Psoas muscle (tissue), 8 donors: ENCODE measurements around the gene NDUFAF7. TPM values are rescaled to one million over a fixed set of nuclear protein-coding genes. Genes with fewer than 3 reads are reported as not detected.

Source experiments
- ATAC-seq, 4 donors: fragments of 200-7000 bp; cut with Tn5 transposase; one replicate each; pipeline ENCODE4 v1.9.1; 2020; ENCODE audit warnings: moderate library complexity in 3 of 4, mild to moderate bottlenecking in 2 of 4
- DNase-seq, 2 donors: peaks; one replicate each; pipeline ENCODE4 v3.0.0-alpha.2; 2020
- H3K27ac ChIP-seq: fragments of 200-600 bp; one replicate; pipeline ENCODE4 v1.8.0; 2022
- H3K27me3 ChIP-seq, 3 donors: fragments of 200-600 bp in 1 of 3; one replicate each; pipeline versions ENCODE4 v1.6.1 to v1.8.0; 2013 to 2022; ENCODE audit warnings: low read length in 2 of 3, mild to moderate bottlenecking in 2 of 3, moderate library complexity in 1 of 3; ENCODE audit not compliant: insufficient read depth in 3 of 3
- H3K36me3 ChIP-seq, 2 donors: fragments of 200-600 bp in 1 of 2; one replicate each; pipeline versions ENCODE4 v1.6.1 to v1.8.0; 2013 to 2022; ENCODE audit warnings: low read depth in 1 of 2, mild to moderate bottlenecking in 1 of 2, moderate library complexity in 1 of 2; ENCODE audit not compliant: insufficient read depth in 1 of 2
- H3K4me1 ChIP-seq: fragments of 200-600 bp; one replicate; pipeline ENCODE4 v1.8.0; 2022
- H3K4me3 ChIP-seq: fragments of 200-600 bp; one replicate; pipeline ENCODE4 v1.8.0; 2022; ENCODE audit warnings: mild to moderate bottlenecking
- H3K9me3 ChIP-seq: fragments of 200-600 bp; one replicate; pipeline ENCODE4 v1.8.0; 2022
- CTCF ChIP-seq: fragments of 200-600 bp; IDR thresholded peaks from one replicate; pipeline ENCODE4 v1.8.0; 2022; ENCODE audit warnings: antibody characterized with exemption
- WGBS, 3 donors: extraction: QIAGEN DNeasy Blood & Tissue Kit; methylation state at CpG; one replicate each; pipeline versions ENCODE4 v1.1.6 to v1.1.7; 2013; 5-methylcytosine and 5-hydroxymethylcytosine counted together
- intact Hi-C, 2 donors: fragments of 100-400 bp; cut with DNase I; formaldehyde crosslinking; loops; one replicate each; pipeline versions ENCODE4 v1.11.0 to v1.14.2; 2022
- polyA plus RNA-seq, 3 donors: library from polyadenylated mRNA; stranded (reverse); fragments of 200-250 nt; gene quantifications; one replicate each; pipeline ENCODE4 v1.2.3, GENCODE V29; 2013
- total RNA-seq, 4 donors: library from RNA; stranded (reverse); fragmentation: NEBNext Ultra II Directional in 2 of 4; extraction: Animal tissue kit (Norgen Biotek cat#: 25700) in 2 of 4; gene quantifications; one replicate each; pipeline versions ENCODE4 v1.2.1 to v1.2.4, GENCODE V29; 2021 to 2023
- donor health status: healthy with polysubstance abuse.
- donor health status: DM: no; HTN: no; CAD: no; lungs with moderate emphysema.
- donor health status: Bipolar disorder and iron deficiency.
- donor health status: healthy.
- donor health status: DM: yes; HTN: yes; CAD: no.
- donor health status: DM: no; HTN: no; CAD: no.
- donor health status: DM: no; HTN: no; CAD: no.
- donor health status: DM: yes; HTN: yes; CAD: no.

Gene NDUFAF7
- total and polyA plus RNA-seq, 7 donors, result 15.1 to 31.1 (median 20.8) TPM

GRCh38 chr2:37281916-37282315 is 50.5 kb downstream of the NDUFAF7 start:
- WGBS, 3 donors, result 93 to 100% (median 97%) methylated on average over 1 of the region's 1 CpG
- Histone ChIP-seq H3K36me3 (peaks cover 4 to 93% of the 10 kb centered on the region in 2 donors), H3K4me1 (no peaks in the 10 kb centered on the region), H3K4me3 (no peak overlapping the region), H3K27ac (no peak overlapping the region), H3K27me3 (no peaks in the 10 kb centered on the region), H3K9me3 (no peaks in the 10 kb centered on the region)
- intact Hi-C loops, result no loop called here
- TF ChIP-seq CTCF, result no peak
- DNase-seq (no peak), ATAC-seq (no peak)

- TF ChIP-seq CTCF, result no peak
- H3K4me1 ChIP-seq, result no peaks in the 10 kb centered on the region
- H3K36me3 ChIP-seq, result peaks cover 4 to 93% of the 10 kb centered on the region in 2 donors
- DNase-seq (no peak), ATAC-seq (peak in 1 of 4 donors; percentile 25)
- H3K27ac ChIP-seq, result no peak overlapping the region
- intact Hi-C loops, result no loop called here
- WGBS, 3 donors, result 89 to 93% (median 93%) methylated on average over 2 of the region's 2 CpGs
- no peaks in the 10 kb centered on the region for H3K9me3 ChIP-seq
- no peaks in the 10 kb centered on the region for H3K27me3 ChIP-seq
- no peak overlapping the region for H3K4me3 ChIP-seq
Observed at GRCh38 chr2:37282746-37283145, 51.3 kb downstream of the NDUFAF7 start.

DNA sequence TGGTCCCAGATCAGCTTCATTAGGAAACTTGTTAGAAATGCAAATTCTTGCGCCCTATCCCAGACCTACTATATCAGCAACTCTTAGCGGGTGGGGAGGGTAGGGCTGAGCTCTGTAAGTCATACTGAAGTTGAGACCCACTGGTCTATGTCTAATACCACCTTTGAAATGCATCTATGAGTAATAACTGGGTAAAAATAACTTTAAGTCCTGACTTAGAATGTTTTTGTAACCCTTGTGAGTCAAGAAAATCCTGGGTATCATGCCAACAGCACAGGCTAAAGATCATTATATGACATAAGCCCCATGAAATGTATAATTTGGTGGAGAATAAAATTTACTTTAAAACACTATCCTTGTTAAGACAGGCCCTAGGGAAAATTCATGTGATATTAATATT is 51.7 kb downstream of the NDUFAF7 start:
- H3K4me3 ChIP-seq, result no peak overlapping the region
- intact Hi-C loops, result no loop called here
- no peak for TF ChIP-seq CTCF
- DNase-seq (no peak), ATAC-seq (peak; percentile 58 to 88 (median 82))
- H3K27ac ChIP-seq, result no peak overlapping the region
- H3K9me3 ChIP-seq, result no peaks in the 10 kb centered on the region
- no peaks in the 10 kb centered on the region for H3K27me3 ChIP-seq
- H3K4me1 ChIP-seq, result no peaks in the 10 kb centered on the region
- H3K36me3 ChIP-seq, result peaks cover 4 to 93% of the 10 kb centered on the region in 2 donors
- 96 to 99% (median 96%) methylated on average over 2 of the region's 2 CpGs for WGBS, 3 donors

DNA sequence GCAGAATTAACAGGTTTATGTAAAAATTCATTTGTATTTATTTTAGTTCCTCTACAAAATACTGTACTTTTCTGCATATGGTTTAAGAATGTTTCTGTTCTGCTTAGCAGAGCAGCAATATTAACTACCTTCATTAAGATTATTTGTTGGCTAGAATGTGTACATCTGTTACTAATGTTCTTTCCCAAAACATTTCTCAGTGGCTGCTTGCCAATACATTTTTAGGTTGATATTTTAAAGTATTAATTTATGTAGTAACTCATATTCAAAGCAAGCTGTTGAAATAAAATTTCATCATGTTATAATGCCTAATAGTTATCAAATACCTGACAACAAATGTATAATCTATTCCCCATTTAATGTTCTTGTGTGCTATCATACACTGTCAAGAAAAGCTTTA is 52.9 kb downstream of the NDUFAF7 start:
- DNase-seq (no peak), ATAC-seq (no peak)
- intact Hi-C loops, result no loop called here
- no peaks in the 10 kb centered on the region for H3K27me3 ChIP-seq
- H3K4me1 ChIP-seq, result no peaks in the 10 kb centered on the region
- TF ChIP-seq CTCF, result no peak
- H3K36me3 ChIP-seq, result peaks cover 4 to 94% of the 10 kb centered on the region in 2 donors
- no peak overlapping the region for H3K4me3 ChIP-seq
- no peaks in the 10 kb centered on the region for H3K9me3 ChIP-seq
- no peak overlapping the region for H3K27ac ChIP-seq

GRCh38 chr2:37287966-37288365 is 56.5 kb downstream of the NDUFAF7 start:
- DNase-seq (no peak), ATAC-seq (no peak)
- H3K9me3 ChIP-seq, result no peaks in the 10 kb centered on the region
- WGBS, 3 donors, result 95 to 98% (median 97%) methylated on average over 2 of the region's 2 CpGs
- peaks cover under 1 to 92% of the 10 kb centered on the region in 2 donors for H3K36me3 ChIP-seq
- H3K4me1 ChIP-seq, result no peaks in the 10 kb centered on the region
- no peaks in the 10 kb centered on the region for H3K27me3 ChIP-seq
- intact Hi-C loops, result loop anchor here in 1 of 2 donors (5.0 kb wide), 1 partner anchor 41 kb away; no protein-coding TSS in a partner anchor
- H3K27ac ChIP-seq, result no peak overlapping the region
- no peak overlapping the region for H3K4me3 ChIP-seq
- TF ChIP-seq CTCF, result peak; percentile 6
